T follicular helper cell (primary cell): Measurements from ENCODE around the gene TMEM255B.

Experiments
- DNase-seq: peaks from one replicate; pipeline ENCODE4 v3.0.0-alpha.2; 2020; ENCODE audit warnings: low read depth

The TMEM255B gene

DNA sequence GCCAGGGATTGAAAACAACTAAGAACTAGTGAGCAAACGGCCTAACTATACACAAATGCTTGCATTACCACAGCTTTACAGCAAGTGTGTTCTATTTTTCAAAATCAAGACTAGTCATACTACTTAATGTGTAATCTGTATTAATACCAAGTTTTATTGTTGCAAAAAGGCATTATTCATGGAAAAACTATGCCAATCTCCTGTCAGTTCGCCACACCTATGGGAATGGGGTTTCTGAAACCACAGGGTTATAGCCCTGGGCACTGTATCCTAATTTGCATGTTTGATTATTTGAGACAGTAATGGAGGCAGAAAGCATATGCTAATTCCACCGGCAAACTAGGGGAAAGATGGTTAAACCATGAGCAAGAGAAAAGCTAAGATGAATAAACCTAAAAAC, 90.5 kb downstream of the TMEM255B start:
- no peak for DNase-seq

DNA sequence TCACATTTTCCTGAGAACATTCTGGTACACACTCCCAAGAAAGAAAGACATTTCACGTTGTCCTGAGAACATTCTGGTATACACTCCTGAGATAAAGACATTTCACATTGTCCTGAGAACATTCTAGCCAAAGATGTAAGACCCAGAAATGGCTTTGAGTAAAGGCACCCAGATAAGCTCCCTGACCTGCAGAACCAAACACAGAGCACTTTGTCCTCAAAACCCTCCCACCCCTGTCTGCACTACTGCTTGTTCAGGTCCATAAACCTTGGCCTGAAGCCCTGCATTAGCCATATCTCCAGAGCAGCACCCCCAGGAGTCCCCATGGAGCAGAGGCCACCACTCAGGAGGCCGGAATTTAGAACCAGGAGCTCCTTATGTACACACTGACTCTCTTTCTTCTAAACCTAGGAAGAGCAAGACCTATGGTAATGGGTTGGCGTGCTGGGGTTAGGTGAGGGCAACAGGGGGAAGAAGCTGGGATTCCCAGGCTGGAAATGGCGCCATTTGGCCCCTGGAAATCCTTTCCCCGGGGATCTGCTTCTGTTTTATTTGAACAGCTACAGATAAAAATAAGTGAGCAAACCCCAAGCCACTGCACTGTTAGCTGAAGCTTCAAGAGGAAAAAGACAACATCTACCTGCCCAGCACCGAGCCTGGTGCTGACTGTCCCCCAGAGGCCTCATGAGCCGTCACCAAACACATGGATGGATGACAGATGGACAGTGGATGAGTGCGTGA, 91.1 kb downstream of the TMEM255B start:
- DNase-seq, result no peak

DNA sequence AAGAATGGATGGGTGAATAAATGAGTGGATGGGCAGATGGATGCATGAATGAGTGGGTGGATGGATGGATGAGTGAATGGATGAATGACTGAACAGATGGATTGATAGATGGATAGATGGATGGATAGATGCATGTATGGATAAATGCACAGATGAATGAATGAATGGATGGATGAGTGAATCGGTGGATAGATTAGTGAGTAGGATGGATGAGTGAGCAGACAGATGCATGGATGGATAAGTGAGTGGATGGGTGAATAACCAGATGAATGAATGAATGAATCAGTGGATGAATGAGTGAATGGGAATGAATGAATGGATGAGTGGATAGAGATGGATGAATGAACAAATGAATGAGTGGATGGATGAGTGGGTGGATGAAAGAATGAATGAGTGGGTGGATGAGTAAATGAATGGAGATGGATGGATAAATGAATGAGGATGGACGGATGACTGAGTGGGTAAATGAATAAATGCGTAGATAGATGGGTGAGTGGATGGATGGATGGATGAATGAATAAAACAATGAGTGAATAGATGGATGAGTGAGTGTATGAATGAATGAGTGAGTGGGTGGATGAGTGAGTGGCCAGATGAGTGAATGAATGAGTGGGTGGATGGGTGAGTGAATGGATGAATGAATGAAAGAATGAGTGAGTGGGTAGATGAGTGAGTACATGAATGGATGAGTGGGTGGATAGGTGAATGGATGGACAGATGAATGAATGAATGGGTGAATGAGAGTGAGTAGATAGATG, 91.9 kb downstream of the TMEM255B start:
- no peak for DNase-seq

DNA sequence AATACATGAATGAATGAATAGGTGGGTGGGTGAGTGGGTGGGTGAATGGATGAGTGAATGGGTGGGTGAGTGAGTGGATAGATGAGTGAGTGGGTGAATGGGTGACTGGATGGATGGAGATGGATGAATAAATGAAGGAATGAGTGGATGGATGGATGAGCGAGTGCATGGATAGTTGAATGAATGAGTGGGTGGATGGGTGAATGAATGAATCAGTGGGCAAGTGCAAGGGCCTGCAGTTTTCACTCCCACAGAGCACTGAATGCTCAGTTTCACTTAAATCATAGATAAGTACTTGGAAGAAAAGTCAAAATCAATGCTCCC, 92.4 kb downstream of the TMEM255B start:
- DNase-seq, result no peak

DNA sequence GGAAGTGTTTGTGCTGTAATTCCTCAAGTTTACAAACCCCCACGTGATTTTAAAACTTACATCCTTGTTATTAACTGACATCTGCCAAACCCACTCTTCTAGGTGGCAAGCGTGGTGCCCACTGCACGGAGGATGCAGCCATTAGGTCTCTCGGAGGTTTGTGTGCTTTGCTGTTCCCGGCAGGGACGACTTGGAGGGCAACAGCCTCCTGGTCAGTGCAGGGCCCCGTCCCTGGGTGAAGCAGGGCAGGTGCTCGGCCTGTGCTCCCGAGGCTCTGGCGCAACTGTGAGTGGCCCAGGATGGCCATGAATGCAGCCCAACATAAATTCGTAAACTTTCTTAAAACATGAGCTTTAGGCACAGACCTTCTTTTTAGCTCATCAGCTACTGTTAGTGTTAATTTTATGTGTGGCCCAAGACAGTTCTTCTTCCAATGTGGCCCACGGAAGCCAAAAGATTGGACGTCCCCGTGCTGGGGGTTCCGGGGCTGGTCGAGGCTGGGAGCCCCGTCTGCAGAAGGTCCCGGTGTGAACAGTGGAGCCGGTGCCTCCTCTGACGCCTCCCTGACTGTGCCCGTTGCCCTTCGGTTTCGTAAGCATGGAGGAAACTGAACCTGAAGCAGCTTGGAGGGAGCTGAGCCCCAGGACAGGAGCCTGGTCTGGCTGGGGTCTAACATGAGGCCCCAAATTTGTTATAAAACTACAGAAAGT, 93.0 kb downstream of the TMEM255B start:
- DNase-seq, result no peak

DNA sequence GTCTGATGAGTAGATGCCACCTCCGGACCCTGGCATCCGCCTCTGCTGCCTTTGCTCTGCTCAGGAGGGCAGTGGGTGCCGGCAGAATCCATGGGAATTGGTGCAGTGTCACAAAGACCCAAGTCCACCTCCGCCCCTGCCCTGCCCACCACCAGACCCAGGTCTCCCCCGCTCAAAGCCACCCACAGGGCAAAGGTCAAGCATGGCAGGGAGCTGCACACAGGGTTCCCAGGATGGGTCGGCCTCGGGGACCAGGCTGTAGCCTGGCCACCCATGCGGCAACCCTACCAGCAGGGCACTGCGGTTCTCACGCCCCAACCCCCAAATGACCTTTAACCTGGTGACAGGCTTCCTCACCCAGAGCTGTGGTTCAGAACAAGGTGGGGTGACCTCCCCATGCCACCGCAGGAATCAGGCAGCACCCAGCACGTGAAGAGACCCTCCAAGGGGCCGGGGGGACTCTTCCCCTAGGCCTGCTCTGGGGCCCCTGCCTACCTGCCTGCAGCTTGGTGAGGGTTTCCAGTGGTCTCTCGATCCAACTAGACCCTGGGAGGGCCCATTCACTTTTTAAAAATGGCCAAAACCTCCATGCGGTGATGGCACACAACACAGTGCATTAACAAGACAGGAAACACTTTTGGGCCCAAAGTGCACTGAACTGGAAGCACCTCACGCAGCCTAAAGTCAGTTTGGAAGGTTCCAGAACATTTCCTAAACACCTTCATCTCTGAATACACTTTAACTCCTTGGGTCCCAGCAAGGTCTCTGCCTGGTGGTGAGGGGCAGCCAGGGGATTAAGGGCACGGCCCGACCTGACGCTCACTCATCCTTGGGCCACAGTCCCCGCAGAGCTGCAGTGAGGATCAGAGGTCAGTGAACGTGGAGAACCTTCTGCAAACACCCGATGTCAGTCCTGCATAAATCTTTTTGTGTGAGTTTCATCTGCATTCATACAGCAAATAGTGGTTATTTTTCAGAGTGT, 93.8 kb downstream of the TMEM255B start:
- no peak for DNase-seq

DNA sequence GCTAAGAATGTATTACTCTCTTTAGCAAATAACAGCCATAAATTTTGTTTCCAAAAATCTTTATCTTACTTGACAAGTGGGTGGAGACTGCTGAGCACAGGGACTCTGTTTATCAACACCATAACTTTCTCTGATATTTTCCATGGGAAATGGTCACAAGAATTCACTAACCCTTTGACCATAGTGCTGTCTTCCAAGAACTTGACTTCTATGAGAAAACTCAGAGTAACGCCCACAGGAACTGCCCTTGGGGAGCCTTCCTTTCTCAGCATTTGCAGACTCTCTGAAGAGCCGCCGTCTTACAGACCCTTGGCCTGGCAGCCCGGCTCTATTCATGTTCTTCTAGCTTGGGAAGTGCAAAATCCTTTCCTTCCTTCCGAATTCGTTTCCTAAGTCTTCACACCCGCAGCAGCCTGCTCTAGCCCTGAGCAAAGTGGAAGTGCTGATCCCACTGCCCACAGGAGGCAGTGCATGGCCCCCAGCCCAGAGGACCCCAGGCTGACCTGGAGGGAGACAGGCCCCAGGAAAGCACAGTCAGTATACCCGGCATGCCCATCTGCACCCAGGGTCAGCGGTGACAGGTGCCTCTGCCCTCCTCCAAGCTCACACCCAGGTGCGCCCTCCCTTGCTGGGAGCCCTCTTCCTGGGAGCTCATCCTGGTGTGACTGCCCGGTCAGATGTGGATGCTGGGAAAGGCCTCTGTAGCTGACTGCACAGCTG, 94.7 kb downstream of the TMEM255B start:
- no peak for DNase-seq

DNA sequence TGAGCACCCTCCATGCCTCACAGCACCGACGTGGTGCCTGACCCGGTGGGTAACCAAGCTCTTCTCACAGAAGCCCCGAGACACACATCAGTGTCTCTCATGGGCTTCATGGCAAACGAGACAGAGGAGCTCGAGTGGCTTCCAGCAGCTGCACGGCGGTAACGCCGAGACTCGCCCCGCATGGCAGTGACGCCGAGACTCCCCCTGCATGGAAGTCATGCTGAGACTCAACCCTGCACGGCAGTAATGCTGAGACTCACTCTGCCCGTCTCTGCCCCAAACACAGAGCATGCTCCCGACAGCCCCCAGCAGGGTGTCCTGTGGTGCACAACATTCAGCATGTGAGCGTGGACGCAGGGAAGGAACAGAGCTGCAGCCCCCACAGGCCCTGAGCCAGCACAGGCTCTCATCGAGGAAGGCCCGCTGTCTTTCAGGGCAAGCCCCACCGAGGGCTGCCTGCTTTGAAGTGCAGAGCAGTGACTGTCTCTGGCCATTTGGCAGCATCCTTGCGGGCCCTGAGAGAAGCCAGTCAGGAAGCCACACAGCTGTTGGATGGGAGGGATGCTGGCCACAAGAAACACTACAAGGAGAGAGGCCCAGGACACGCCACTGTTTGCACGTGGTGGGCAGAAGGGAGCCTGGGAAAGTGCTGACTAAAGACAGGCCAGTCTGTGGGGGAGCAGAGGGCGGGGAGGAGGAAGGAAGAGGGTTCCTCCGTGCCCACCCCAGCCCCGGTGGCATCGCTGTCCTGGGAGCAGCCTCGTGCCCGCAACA, 95.4 kb downstream of the TMEM255B start:
- DNase-seq, result no peak

DNA sequence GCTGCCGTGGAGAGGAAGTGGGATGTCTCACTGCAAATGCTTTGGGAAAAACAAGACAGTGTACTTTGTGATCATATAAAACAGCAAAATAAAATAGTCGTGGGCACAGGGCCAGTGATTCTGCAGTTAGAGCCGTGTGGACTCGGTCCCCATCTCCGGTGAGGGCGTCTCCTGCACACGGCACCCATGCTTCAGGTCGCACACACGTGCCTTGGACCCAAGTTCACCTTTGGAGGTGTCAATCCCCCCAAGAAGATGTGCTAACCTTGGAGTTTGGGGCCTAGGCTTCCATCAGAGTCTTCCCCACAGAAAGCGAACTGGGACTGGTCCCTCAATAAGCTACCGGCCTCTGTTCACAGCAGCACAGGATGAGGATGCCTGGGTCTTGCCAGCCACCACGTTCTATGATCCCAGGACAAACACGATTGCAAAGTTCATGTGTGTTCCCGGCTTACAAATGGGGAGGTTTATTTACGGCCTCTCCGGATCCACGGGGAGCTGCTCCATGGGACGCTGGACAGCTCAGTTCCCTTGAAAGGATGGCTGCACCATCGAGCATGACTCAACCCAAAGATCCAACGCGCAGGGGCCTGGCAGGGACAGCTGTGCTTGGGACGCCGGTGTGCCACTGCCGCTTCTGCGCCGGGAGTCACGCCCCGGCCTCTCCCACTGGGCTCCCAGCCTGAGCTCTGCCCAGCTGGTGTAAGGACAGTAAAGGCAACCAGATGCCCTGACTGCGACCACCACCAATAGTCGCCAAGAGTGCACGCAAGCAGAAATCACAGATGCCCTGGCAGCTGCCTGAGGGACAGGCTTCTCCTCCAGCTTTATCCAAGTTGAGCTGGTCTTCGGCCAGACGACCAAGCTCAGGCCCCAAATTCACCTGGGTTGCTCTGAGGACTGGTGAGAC, 96.2 kb downstream of the TMEM255B start:
- DNase-seq, result no peak

DNA sequence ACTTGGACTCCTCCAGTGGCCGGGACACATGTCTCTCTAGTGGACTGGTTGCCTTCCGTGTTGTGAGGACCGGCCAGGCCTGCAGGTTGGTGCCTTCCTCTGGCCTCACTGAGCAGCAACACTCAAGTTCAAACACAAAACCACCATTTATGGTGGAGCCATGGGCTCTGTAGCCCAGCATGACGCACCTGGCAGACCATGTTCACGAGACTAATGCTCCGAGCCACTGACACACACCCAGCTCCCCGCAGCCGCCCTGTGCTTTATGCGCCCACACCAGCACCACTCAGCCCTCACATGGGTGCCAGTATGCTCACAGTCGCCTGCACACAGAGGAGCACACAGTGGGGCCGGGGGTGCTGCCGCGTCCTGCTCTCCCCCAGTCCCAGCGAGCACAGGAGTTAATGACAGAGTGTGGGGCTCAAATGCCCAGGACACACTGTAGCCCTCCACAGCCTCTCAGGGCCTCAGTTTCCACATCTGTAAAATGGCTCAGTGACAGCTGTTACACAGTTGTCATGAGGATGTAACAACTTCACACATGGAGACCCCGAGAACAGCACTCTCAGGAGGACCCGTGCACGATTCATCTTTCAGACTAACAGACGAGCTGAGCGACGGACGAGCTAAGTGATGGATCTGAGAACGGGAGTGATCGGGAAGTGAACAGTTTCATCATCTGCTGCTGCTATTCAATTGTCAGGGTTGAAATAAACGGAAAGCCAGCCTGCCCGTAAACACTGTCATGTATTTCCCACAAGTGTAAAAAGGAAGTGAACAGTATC, 97.1 kb downstream of the TMEM255B start:
- no peak for DNase-seq

DNA sequence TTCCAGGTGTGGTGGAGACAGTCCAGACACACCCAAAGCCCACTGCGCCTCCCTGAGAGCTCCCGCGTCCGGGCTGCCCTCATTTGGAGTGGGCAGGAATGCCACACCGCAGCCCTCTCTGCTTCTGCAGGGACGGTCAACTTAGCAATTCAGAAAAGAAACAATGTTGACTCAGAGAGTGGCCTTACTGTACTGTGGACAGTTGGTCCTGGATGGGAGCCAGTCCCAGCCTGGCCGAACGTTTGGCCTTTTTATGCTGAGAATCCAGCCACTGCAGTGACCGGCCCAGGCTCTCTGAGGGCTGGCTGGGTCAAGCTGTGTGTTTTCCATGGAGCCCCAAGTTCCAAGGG, 97.7 kb downstream of the TMEM255B start:
- no peak for DNase-seq

DNA sequence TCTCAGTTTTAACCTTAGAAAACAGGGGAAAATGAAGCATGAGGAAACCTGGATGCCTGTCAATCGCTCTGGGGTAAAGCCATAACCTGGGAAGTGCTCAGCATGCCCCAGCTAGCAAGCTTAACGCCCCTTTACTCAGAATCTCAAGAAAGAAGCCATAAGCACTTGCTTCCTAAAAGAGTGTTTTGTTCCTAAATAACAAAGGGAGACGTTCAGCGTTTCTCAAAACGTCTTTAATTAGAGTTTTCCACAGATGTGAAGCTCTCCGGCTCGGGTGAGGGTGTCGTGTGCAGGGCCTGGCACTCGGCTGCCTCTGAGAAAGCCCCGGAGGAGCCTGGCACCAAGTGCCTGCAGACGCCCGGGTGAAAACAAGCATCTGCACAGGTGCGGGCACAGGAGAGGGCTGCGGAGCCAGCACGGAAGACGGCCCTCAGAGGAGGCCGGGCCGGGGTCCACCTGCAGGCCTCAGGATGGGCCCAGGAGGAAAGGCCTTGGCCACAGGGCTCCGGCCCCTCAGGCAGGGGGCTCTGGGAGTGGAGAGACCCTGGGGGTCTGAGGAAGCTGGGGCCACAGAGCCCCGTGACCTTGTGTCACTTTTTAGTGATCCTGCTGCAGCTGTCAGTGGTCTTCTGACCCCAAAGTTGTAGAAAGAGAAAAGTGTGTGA, 98.6 kb downstream of the TMEM255B start:
- DNase-seq, result no peak

DNA sequence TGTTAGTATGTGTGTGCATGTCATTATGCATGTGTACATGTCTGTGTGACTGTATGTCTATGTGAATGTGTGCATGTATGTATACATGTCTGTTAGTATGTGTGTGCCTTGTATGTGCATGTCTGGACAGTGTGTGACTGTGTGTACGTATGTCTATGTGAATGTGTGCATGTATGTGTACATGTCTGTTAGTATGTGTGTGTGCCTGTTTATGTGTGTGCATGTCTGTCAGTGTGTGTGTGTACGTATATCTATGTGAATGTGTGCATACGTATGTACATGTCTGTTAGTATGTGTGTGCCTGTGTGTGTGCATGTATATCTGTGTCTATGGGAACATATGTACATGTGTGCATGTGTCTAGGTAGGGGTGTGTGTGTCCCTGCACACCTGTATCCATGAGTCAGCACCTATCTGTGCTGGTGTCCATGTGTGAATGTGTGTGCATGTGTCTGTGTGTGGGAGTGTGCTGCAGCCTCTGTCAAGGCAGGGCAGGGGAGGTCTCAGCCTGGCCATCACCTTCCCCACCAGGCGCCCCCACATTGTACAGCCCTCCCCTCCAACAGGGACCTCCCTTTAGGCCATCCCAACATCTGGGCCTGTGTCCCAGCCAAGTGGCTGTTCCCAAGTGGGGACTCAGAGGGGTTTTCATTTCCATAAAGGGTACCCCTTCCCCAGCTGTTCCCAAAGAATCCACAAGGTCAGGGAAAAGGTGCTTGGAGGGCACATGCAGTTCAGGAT, 100.5 kb downstream of the TMEM255B start:
- no peak for DNase-seq

DNA sequence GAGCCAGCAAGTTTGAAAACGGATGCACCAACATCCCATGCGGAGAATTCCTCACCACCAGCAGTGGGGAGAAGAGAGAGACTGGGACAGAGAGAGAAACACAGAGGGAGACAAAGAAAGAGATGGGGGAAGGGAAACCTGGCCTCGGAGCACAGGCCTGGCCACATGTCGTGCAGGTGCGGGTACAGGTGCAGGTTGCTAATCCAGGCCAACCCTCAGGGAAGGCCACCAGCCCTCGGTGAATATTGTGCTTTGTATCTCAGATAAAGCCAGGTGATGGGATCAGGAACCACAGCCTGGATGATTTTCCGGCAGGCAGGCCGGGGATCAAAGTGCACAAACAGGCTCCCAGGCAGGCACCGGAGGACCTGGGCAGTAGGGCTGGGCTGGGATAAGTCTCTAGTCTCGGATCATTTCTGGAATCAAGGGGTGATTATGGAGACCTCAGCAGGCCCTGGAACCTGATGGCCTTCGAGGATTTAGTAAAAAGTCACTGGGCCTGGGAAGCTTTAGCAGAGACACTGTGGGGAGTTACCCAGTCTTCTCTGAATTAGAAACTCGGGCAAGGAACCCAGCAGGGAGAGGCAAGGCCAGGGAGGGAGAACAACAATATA, 101.1 kb downstream of the TMEM255B start:
- no peak for DNase-seq

DNA sequence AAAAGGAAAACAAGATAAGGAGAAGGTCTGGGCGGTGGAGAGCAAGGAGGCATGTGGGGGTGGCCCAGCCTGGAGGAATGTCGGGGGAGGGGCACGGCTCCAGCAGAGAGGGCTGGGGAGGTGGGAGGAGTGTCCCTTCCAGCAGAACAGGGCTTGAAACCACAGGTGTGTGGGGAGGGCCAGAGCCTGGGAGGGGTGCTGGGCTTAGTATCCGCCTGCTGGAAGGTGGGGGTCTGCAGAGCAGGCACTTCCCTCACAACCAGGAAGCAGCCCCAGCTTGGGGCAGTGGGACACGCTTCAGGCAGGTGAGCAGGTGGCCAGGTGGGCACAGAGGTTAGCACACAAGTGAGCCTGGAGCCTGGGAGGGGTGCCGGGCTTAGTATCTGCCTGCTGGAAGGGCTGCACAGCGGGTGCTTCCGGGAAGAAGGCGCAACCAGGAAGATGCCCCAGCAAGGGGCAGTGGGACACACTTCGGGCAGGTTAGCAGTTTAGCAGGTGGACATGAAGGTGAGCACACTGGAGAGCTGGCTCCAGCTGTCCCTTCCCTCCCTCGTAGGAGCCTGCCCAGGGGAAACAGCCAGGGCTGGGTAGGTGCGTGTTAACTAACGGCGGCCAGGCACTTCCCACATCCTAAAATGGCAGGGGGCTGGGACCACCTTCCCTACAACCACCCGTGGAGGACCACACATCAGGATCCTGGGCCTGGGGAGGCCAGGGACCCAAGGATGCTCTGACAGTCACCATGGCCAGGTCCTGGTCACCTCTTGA, 101.8 kb downstream of the TMEM255B start:
- DNase-seq, result no peak

DNA sequence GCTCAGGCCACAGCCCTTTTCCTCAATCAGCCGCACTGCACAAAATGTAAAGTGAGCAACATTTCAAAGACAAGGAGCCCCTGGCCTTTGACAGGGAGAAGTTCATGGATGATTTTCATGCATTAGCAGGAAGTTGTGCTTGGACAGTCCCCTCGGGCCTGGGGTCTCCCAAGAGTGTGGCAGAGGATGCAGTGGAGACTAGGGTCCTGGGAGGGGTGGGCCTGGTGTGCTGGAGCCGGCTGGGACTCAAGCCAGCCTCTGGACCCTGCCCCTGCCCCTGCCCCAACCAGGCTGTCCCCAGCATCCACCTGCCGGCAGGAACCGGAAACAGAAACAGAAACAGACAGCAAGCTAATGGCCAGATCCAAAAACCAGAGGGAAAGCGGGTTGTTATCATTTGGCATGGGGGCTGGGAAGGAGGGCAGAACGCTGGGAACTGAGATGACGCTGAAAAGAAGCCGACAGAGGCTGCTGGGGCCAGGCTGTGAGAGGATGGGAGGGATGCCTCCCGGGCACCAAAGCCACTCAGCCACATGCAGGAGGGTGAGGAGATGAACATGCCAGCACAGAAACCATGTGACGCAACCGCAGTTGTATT, 102.5 kb downstream of the TMEM255B start:
- no peak for DNase-seq
